Measurements from ENCODE around the gene CLMN.

The CLMN gene

GRCh38 chr14:95218006-95218405 is 101.7 kb downstream of the CLMN start:
- Histone ChIP-seq H3K27ac (ENCODE audit: low read length) (no peak overlapping the region), H3K9me3 (ENCODE audit: control insufficient read depth in 2 of 2, low read length in 2 of 2) (no peaks in the 10 kb centered on the region), H3K9ac (ENCODE audit: low read length in 2 of 2) (no peak overlapping the region), H3K36me3 (ENCODE audit: control insufficient read depth in 2 of 2, insufficient read depth in 2 of 2, low read length in 2 of 2) (no peaks in the 10 kb centered on the region), H3K4me1 (ENCODE audit: control insufficient read depth, insufficient read depth, low read length) (no peaks in the 10 kb centered on the region), H3K27me3 (ENCODE audit: control insufficient read depth in 1 of 2, insufficient read depth in 2 of 2, low read length in 2 of 2) (no peaks in the 10 kb centered on the region), H3K4me3 (ENCODE audit: low read length in 2 of 2) (no peak overlapping the region)

DNA sequence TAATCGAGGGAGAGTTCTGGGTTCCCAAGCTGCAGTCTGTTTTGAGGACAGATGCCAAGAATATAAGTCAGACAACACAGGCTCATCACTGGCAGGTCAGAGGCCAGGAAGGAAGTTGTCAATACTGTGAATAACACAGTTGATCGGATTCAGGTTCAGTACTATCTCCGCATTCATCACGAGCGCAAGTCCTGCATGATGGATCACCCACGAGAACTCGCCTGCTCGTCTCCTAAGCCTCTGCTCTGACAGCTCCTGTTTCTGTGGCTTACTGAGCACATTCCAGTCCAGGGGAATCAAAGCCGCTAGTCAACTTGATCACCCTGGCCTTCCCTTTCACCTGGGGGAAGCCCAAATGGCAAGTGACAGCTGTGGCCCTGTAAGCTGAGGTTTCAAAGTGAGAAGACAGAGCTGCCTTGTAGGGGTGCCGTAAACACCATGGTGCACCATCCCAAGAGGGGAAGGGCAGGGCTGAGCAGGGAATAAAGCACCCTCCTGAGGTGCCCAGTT is 102.3 kb downstream of the CLMN start:
- H3K36me3 ChIP-seq (ENCODE audit: control insufficient read depth in 2 of 2, insufficient read depth in 2 of 2, low read length in 2 of 2), result no peaks in the 10 kb centered on the region

DNA sequence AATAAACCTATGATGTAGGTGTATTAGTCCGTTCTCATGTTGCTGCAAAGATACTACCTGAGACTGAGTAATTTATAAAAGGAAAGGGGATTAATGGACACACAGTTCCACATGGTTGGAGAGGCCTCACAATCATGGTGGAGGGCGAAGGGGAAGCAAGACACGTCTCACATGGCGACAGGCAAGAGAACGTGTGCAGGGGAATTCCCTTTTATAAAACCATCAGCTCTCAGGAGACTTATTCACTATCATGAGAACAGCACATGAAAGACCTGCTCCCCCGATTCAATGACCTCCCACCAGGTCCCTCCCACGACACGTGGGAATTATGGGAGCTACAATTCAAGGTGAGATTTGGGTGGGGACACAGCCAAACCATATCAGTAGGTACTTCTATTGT is 103.7 kb downstream of the CLMN start:
- Histone ChIP-seq H3K9me3 (ENCODE audit: control insufficient read depth in 2 of 2, low read length in 2 of 2) (no peaks in the 10 kb centered on the region), H3K27ac (ENCODE audit: low read length) (no peak overlapping the region), H3K9ac (ENCODE audit: low read length in 2 of 2) (no peak overlapping the region), H3K36me3 (ENCODE audit: control insufficient read depth in 2 of 2, insufficient read depth in 2 of 2, low read length in 2 of 2) (no peaks in the 10 kb centered on the region), H3K4me1 (ENCODE audit: control insufficient read depth, insufficient read depth, low read length) (no peaks in the 10 kb centered on the region), H3K27me3 (ENCODE audit: control insufficient read depth in 1 of 2, insufficient read depth in 2 of 2, low read length in 2 of 2) (no peaks in the 10 kb centered on the region), H3K4me3 (ENCODE audit: low read length in 2 of 2) (no peak overlapping the region)

More for the DNA sequence above, 102.3 kb downstream of the CLMN start:
- Histone ChIP-seq H3K27me3 (ENCODE audit: control insufficient read depth in 1 of 2, insufficient read depth in 2 of 2, low read length in 2 of 2) (no peaks in the 10 kb centered on the region), H3K4me1 (ENCODE audit: control insufficient read depth, insufficient read depth, low read length) (no peaks in the 10 kb centered on the region), H3K9me3 (ENCODE audit: control insufficient read depth in 2 of 2, low read length in 2 of 2) (no peaks in the 10 kb centered on the region), H3K9ac (ENCODE audit: low read length in 2 of 2) (no peak overlapping the region), H3K27ac (ENCODE audit: low read length) (no peak overlapping the region), H3K4me3 (ENCODE audit: low read length in 2 of 2) (no peak overlapping the region)

DNA sequence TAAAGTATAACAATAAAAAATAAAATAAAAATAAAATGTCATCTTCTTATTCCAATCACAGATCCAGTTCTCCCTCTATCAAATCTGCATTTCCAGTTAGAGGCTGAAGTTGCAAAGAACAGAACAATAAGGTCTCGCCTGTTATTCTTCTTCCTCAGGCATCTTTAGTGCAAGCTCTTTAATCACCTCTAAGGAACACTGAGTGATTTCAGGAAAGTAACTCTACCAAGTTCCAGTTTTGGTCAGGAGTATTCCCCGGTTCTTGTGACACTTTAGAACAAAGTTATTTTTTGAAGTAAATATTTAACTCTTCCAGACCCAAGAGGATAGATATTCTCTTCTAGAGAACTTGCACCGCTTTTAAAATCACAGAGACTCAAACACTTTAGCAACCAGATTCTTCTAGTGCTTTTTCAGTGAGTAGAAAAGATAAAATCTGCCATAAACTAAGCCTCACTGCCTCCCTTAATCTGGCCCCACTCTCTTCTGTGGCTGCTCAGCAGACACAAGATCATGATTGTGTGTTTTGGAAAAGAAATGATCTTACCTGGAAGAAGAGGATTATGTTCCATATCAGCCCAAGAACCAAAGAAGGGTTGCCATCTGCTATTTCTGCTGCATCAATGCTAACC is 104.5 kb downstream of the CLMN start:
- Histone ChIP-seq H3K9me3 (ENCODE audit: control insufficient read depth in 2 of 2, low read length in 2 of 2) (no peaks in the 10 kb centered on the region), H3K27me3 (ENCODE audit: control insufficient read depth in 1 of 2, insufficient read depth in 2 of 2, low read length in 2 of 2) (no peaks in the 10 kb centered on the region), H3K27ac (ENCODE audit: low read length) (no peak overlapping the region), H3K9ac (ENCODE audit: low read length in 2 of 2) (no peak overlapping the region), H3K36me3 (ENCODE audit: control insufficient read depth in 2 of 2, insufficient read depth in 2 of 2, low read length in 2 of 2) (no peaks in the 10 kb centered on the region), H3K4me3 (ENCODE audit: low read length in 2 of 2) (no peak overlapping the region), H3K4me1 (ENCODE audit: control insufficient read depth, insufficient read depth, low read length) (no peaks in the 10 kb centered on the region)

DNA sequence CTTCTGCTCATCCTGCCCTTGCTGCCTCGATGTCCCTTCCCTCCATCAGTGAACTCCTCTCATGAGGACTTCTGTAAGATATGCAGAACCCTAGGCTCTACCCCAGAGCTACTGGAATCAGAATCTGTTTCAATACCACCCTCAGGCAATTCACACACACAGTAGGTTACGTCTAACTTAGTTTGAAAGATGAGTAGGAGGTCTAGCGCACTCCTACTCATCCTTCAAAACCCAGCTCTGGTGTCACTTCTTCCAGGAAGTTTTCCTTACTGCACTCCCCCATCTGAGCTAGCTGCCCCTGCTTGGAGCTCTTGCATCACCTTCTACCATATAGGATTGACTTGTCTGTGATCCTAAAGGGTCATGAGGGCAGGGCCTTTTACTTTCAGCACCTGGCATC is 105.9 kb downstream of the CLMN start:
- no peaks in the 10 kb centered on the region for H3K36me3 ChIP-seq (ENCODE audit: control insufficient read depth in 2 of 2, insufficient read depth in 2 of 2, low read length in 2 of 2)
- no peak overlapping the region for H3K9ac ChIP-seq (ENCODE audit: low read length in 2 of 2)
- no peaks in the 10 kb centered on the region for H3K4me1 ChIP-seq (ENCODE audit: control insufficient read depth, insufficient read depth, low read length)
- no peak overlapping the region for H3K27ac ChIP-seq (ENCODE audit: low read length)
- no peaks in the 10 kb centered on the region for H3K27me3 ChIP-seq (ENCODE audit: control insufficient read depth in 1 of 2, insufficient read depth in 2 of 2, low read length in 2 of 2)
- H3K4me3 ChIP-seq (ENCODE audit: low read length in 2 of 2), result no peak overlapping the region
- no peaks in the 10 kb centered on the region for H3K9me3 ChIP-seq (ENCODE audit: control insufficient read depth in 2 of 2, low read length in 2 of 2)

- Histone ChIP-seq H3K27ac (ENCODE audit: low read length) (no peak overlapping the region), H3K36me3 (ENCODE audit: control insufficient read depth in 2 of 2, insufficient read depth in 2 of 2, low read length in 2 of 2) (no peaks in the 10 kb centered on the region), H3K4me3 (ENCODE audit: low read length in 2 of 2) (no peak overlapping the region), H3K27me3 (ENCODE audit: control insufficient read depth in 1 of 2, insufficient read depth in 2 of 2, low read length in 2 of 2) (no peaks in the 10 kb centered on the region), H3K9me3 (ENCODE audit: control insufficient read depth in 2 of 2, low read length in 2 of 2) (no peaks in the 10 kb centered on the region), H3K9ac (ENCODE audit: low read length in 2 of 2) (no peak overlapping the region), H3K4me1 (ENCODE audit: control insufficient read depth, insufficient read depth, low read length) (no peaks in the 10 kb centered on the region)
Measured at GRCh38 chr14:95211721-95212504, 107.8 kb downstream of the CLMN start.

- Histone ChIP-seq H3K9ac (ENCODE audit: low read length in 2 of 2) (no peak overlapping the region), H3K27me3 (ENCODE audit: control insufficient read depth in 1 of 2, insufficient read depth in 2 of 2, low read length in 2 of 2) (no peaks in the 10 kb centered on the region), H3K36me3 (ENCODE audit: control insufficient read depth in 2 of 2, insufficient read depth in 2 of 2, low read length in 2 of 2) (no peaks in the 10 kb centered on the region), H3K9me3 (ENCODE audit: control insufficient read depth in 2 of 2, low read length in 2 of 2) (no peaks in the 10 kb centered on the region), H3K4me3 (ENCODE audit: low read length in 2 of 2) (no peak overlapping the region), H3K27ac (ENCODE audit: low read length) (no peak overlapping the region), H3K4me1 (ENCODE audit: control insufficient read depth, insufficient read depth, low read length) (no peaks in the 10 kb centered on the region)
Measured at GRCh38 chr14:95210699-95211098, 109.0 kb downstream of the CLMN start.

DNA sequence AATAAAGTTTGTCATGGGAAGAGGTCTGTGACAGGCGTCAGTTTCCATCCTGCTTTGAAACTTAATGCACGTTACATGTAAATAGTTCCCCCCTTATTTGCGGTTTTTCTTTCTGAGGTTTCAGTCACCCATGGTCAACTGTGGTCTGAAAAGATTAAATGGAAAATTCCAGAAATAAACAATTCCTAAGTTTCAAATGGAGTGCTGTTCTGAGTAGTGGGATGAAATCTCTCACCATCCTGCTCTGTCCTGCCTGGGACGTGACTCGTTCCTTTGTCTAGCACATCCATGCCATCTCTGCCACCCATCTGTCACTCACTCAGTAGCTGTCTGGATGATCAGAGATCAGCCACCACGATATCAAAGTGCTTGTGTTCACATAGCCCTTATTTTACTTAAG is 111.1 kb downstream of the CLMN start:
- Histone ChIP-seq H3K27me3 (ENCODE audit: control insufficient read depth in 1 of 2, insufficient read depth in 2 of 2, low read length in 2 of 2) (no peaks in the 10 kb centered on the region), H3K9me3 (ENCODE audit: control insufficient read depth in 2 of 2, low read length in 2 of 2) (no peaks in the 10 kb centered on the region), H3K36me3 (ENCODE audit: control insufficient read depth in 2 of 2, insufficient read depth in 2 of 2, low read length in 2 of 2) (no peaks in the 10 kb centered on the region), H3K4me1 (ENCODE audit: control insufficient read depth, insufficient read depth, low read length) (no peaks in the 10 kb centered on the region), H3K27ac (ENCODE audit: low read length) (no peak overlapping the region), H3K4me3 (ENCODE audit: low read length in 2 of 2) (no peak overlapping the region), H3K9ac (ENCODE audit: low read length in 2 of 2) (no peak overlapping the region)

- no peak overlapping the region for H3K27ac ChIP-seq (ENCODE audit: low read length)
- no peaks in the 10 kb centered on the region for H3K9me3 ChIP-seq (ENCODE audit: control insufficient read depth in 2 of 2, low read length in 2 of 2)
- H3K4me1 ChIP-seq (ENCODE audit: control insufficient read depth, insufficient read depth, low read length), result no peaks in the 10 kb centered on the region
- no peaks in the 10 kb centered on the region for H3K27me3 ChIP-seq (ENCODE audit: control insufficient read depth in 1 of 2, insufficient read depth in 2 of 2, low read length in 2 of 2)
- H3K9ac ChIP-seq (ENCODE audit: low read length in 2 of 2), result no peak overlapping the region
- no peaks in the 10 kb centered on the region for H3K36me3 ChIP-seq (ENCODE audit: control insufficient read depth in 2 of 2, insufficient read depth in 2 of 2, low read length in 2 of 2)
- no peak overlapping the region for H3K4me3 ChIP-seq (ENCODE audit: low read length in 2 of 2)
Measured at GRCh38 chr14:95207475-95208233, 112.1 kb downstream of the CLMN start.

DNA sequence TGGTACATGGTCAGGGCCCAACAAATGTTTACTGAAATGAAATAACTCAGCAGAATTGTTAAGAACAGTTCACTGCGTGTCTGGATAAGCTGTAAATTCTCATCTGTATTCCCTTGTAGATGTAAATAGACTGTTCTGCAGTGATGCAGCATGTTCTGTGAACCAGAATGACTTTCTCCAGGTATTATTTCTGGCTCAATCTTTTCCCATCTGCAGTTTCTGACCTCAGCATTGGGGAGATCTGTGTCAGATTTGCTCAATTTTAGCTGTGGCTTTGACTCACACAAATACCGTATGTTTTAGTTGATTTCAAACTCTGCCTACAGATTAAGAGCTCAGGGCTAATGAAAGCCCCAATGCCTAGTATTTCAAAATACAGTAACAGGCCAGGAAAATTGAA is 113.2 kb downstream of the CLMN start:
- H3K4me1 ChIP-seq (ENCODE audit: control insufficient read depth, insufficient read depth, low read length), result no peaks in the 10 kb centered on the region
- H3K9ac ChIP-seq (ENCODE audit: low read length in 2 of 2), result no peak overlapping the region
- no peaks in the 10 kb centered on the region for H3K27me3 ChIP-seq (ENCODE audit: control insufficient read depth in 1 of 2, insufficient read depth in 2 of 2, low read length in 2 of 2)
- no peaks in the 10 kb centered on the region for H3K9me3 ChIP-seq (ENCODE audit: control insufficient read depth in 2 of 2, low read length in 2 of 2)
- no peaks in the 10 kb centered on the region for H3K36me3 ChIP-seq (ENCODE audit: control insufficient read depth in 2 of 2, insufficient read depth in 2 of 2, low read length in 2 of 2)
- no peak overlapping the region for H3K27ac ChIP-seq (ENCODE audit: low read length)
- H3K4me3 ChIP-seq (ENCODE audit: low read length in 2 of 2), result no peak overlapping the region

All from stomach smooth muscle (tissue), 2 donors.